GM21447 (cell line): ENCODE measurements around the gene EMILIN3.
"Not testable (repeated sequence)": the region's sequence is repeated elsewhere in the genome, so short reads cannot be mapped to it uniquely, and the experiment has no call there.

ENCODE experiments used
- ATAC-seq: cut with Tn5 transposase; IDR thresholded peaks from one replicate; pipeline ENCODE4 v1.9.1; 2021; ENCODE audit not compliant: unreplicated experiment

EMILIN3 gene

GRCh38 chr20:41320976-41321375 lies 45.6 kb downstream of the EMILIN3 start:
- ATAC-seq: no peak

- no peak for ATAC-seq
Measured at GRCh38 chr20:41320441-41320840, 46.2 kb downstream of the EMILIN3 start.

GRCh38 chr20:41318271-41318649 lies 48.4 kb downstream of the EMILIN3 start:
- no peak for ATAC-seq

- ATAC-seq: peak; percentile 94
Measured at GRCh38 chr20:41317546-41318270, 48.9 kb downstream of the EMILIN3 start, which contains the start of gene ZHX3. Gene ZHX3 (minus strand): TSS chr20:41317731. CDS start chr20:41204916, 112,815 bp downstream.

GRCh38 chr20:41316602-41317545 lies 49.7 kb downstream of the EMILIN3 start:
- peak; percentile 63 for ATAC-seq

GRCh38 chr20:41316051-41316450 lies 50.6 kb downstream of the EMILIN3 start:
- ATAC-seq: no peak

GRCh38 chr20:41314386-41314785 lies 52.2 kb downstream of the EMILIN3 start:
- ATAC-seq: no peak

GRCh38 chr20:41312009-41312408 lies 54.6 kb downstream of the EMILIN3 start:
- ATAC-seq: not testable (repeated sequence)
